Small intestine (tissue), 7 donors: ENCODE measurements around the gene PAPPA. TPM values are rescaled to one million over a fixed set of nuclear protein-coding genes. Genes with fewer than 3 reads are reported as not detected.

Source experiments
- DNase-seq, 2 donors: peaks; one replicate each; pipeline versions ENCODE4 v3.0.0 to v3.0.0-alpha.2; 2013
- FAIRE-seq: peaks from 2 replicates; lab custom pipeline; 2012; peaks lifted over from hg19 to GRCh38; lab: Jason Lieb, UNC
- H3K27ac ChIP-seq, 3 donors: one replicate each; pipeline ENCODE4 v1.5.1; 2013; ENCODE audit warnings: low read length in 2 of 3, mild to moderate bottlenecking in 2 of 3, control low read depth in 1 of 3, inconsistent platforms in 1 of 3, low read depth in 1 of 3, moderate library complexity in 1 of 3
- H3K27me3 ChIP-seq, 3 donors: one replicate each; pipeline ENCODE4 v1.6.1; 2013; ENCODE audit warnings: low read length in 3 of 3, inconsistent platforms in 1 of 3; ENCODE audit not compliant: control insufficient read depth in 3 of 3, insufficient read depth in 3 of 3
- H3K36me3 ChIP-seq, 3 donors: one replicate each; pipeline ENCODE4 v1.6.1; 2013; ENCODE audit warnings: low read length in 3 of 3, inconsistent platforms in 1 of 3, low read depth in 1 of 3, mild to moderate bottlenecking in 1 of 3, moderate library complexity in 1 of 3; ENCODE audit not compliant: control insufficient read depth in 3 of 3, insufficient read depth in 2 of 3
- H3K4me1 ChIP-seq, 3 donors: one replicate each; pipeline ENCODE4 v1.6.1; 2013; ENCODE audit warnings: low read length in 2 of 3, inconsistent platforms in 1 of 3, low read depth in 1 of 3, mild to moderate bottlenecking in 1 of 3, moderate library complexity in 1 of 3; ENCODE audit not compliant: control insufficient read depth in 3 of 3, insufficient read depth in 2 of 3
- H3K4me3 ChIP-seq, 3 donors: one replicate each; pipeline ENCODE4 v1.5.1; 2013; ENCODE audit warnings: low read length in 3 of 3, control low read depth in 1 of 3, inconsistent platforms in 1 of 3, low read depth in 1 of 3, mild to moderate bottlenecking in 1 of 3, moderate library complexity in 1 of 3
- H3K9me3 ChIP-seq, 2 donors: one replicate each; pipeline ENCODE4 v1.6.1; 2013; ENCODE audit warnings: low read depth in 1 of 2, low read length in 1 of 2; ENCODE audit not compliant: control insufficient read depth in 2 of 2, insufficient read depth in 1 of 2
- WGBS, 3 donors: extraction: QIAGEN DNeasy Blood & Tissue Kit; methylation state at CpG; one replicate each; pipeline ENCODE4 v1.1.7; 2013; 5-methylcytosine and 5-hydroxymethylcytosine counted together
- polyA plus RNA-seq, 4 donors: library from polyadenylated mRNA; stranded (reverse) in 3 of 4; unstranded in 1 of 4; fragments of 200-250 nt in 3 of 4; fragments of 120-200 nt in 1 of 4; gene quantifications; one replicate each; pipeline versions ENCODE4 v1.2.1 to v1.2.3, GENCODE V29; 2013
- donor health status: healthy with polysubstance abuse.
- donor health status: control.
- donor health status: control.
- donor health status: Bipolar disorder and iron deficiency.
- donor health status: healthy.

The PAPPA gene
- polyA plus RNA-seq, 4 donors = 0.27 to 1.2 (median 0.88) TPM; not detected in 1

DNA sequence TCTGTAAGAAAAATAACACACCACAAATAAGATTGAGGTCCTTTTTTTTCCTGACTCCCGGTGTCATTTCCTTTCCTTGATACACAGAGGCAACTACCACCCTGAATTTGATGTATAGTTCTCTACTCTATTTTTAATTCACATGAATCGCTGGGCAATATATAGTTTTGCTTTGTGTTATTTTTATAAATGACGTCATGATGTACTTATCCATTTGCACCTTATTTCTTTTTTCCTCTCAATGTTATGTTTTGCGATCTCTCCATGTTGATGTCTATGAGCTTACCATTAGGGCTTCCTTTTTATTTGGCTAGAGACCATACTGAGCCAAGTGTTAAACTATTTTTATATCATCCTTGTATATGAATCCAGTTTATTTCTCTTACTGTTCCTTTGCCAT, 175.9 kb downstream of the PAPPA start:
- WGBS, 3 donors = 83 to 90% (median 87%) methylated on average over 4 of the region's 4 CpGs
- Histone ChIP-seq H3K4me3 (no peak overlapping the region), H3K27me3 (peaks cover 0 to 5% (median 0%) of the 10 kb centered on the region in 3 donors), H3K27ac (no peak overlapping the region), H3K9me3 (no peaks in the 10 kb centered on the region), H3K36me3 (no peaks in the 10 kb centered on the region), H3K4me1 (no peaks in the 10 kb centered on the region)
- no peak for FAIRE-seq
- no peak for DNase-seq

DNA sequence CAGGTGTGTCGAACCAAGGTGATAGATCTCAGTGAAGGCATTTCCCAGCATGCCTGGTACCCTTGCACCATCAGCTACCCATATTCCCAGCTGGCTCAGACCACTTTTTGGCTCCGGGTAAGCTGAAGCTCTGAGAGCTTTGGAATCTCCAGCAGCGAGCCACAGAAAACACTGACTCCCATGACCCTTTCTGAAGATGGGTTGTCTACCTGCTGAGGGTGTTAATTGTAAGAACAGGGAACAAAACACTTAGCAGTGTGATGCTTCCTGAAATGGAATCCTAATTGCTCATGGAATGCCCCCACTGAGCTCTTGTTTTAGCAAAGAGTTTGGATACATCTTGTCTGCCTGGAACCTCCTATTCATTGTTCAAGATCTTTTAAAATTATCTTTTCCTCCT, 177.7 kb downstream of the PAPPA start:
- peaks cover 0 to 8% (median 0%) of the 10 kb centered on the region in 3 donors for H3K27me3 ChIP-seq
- no peak overlapping the region for H3K4me3 ChIP-seq
- H3K27ac ChIP-seq = no peak overlapping the region
- no peak for FAIRE-seq
- no peaks in the 10 kb centered on the region for H3K36me3 ChIP-seq
- H3K4me1 ChIP-seq = no peaks in the 10 kb centered on the region
- no peaks in the 10 kb centered on the region for H3K9me3 ChIP-seq
- no peak for DNase-seq
- WGBS, 3 donors = 43 to 66% (median 43%) methylated on average over 3 of the region's 3 CpGs

DNA sequence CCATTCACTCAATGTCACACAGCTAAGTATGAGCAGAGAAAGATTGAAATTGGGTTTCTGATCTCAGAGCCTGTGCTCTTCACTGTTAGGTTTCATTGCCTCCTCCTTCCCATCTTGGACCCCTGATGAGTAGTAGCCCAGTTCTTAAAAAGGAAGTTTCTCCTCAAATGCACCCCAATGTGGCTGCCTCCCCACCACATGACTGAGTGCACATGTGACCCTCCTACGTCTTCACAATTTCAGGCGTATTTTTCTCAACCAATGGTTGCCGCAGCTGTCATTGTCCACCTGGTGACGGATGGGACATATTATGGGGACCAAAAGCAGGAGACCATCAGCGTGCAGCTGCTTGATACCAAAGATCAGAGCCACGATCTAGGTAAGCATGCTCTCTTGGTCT, 178.5 kb downstream of the PAPPA start:
- no peak for DNase-seq
- Histone ChIP-seq H3K27ac (no peak overlapping the region), H3K36me3 (no peaks in the 10 kb centered on the region), H3K9me3 (no peaks in the 10 kb centered on the region), H3K27me3 (peaks cover 0 to 8% (median 0%) of the 10 kb centered on the region in 3 donors), H3K4me3 (no peak overlapping the region), H3K4me1 (no peaks in the 10 kb centered on the region)
- no peak for FAIRE-seq
- 75 to 92% (median 85%) methylated on average over 6 of the region's 6 CpGs for WGBS, 3 donors

DNA sequence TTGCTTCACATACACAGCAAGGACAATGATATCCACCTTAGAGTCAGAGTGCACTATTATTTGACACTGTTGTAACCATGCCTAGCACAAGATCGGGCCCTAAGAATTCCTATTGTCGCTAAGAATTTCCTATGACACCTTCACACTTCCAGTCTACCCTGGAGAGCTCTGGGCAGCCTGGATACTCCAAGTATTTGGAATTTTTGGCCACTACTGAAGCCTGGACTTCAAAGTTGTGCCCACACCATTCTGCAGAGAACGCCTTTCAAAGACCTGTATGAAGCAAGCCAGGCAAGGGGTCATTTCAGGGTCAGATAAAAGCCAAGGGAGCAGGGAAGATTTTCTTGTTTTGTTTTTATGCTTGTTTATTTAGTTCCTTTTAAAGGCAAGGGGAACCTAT, 179.7 kb downstream of the PAPPA start:
- FAIRE-seq = no peak
- peaks cover 0 to 8% (median 0%) of the 10 kb centered on the region in 3 donors for H3K27me3 ChIP-seq
- 76 to 81% (median 80%) methylated on average over 3 of the region's 3 CpGs for WGBS, 3 donors

DNA sequence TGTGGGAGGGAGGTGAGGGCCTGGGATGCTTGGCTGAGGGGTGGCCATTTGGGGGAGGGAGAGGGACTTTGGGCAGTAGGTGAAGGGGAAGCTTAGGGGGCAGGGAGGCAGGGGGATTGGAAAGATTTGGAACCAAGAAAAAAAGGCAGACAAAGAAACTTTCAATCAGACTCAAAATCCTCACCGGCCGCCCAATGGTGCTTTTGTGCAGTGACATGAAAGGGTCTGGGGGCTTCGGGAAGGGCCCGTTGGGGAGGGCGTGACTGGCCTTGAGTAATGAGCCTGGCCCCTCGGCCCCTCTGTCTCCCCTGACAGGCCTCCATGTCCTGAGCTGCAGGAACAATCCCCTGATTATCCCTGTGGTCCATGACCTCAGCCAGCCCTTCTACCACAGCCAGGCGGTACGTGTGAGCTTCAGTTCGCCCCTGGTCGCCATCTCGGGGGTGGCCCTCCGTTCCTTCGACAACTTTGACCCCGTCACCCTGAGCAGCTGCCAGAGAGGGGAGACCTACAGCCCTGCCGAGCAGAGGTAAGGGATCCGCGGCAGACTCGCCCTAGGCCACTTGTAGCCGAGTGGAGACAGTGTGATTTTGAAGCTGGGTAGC, 181.1 kb downstream of the PAPPA start:
- Histone ChIP-seq H3K4me1 (no peaks in the 10 kb centered on the region), H3K9me3 (no peaks in the 10 kb centered on the region), H3K4me3 (no peak overlapping the region), H3K27me3 (peaks cover 0 to 8% (median 0%) of the 10 kb centered on the region in 3 donors), H3K36me3 (no peaks in the 10 kb centered on the region), H3K27ac (no peak overlapping the region)
- FAIRE-seq (no peak), DNase-seq (no peak)
- 60 to 63% (median 62%) methylated on average over 18 to 19 of the region's 19 CpGs for WGBS, 3 donors

More for the DNA sequence above, 179.7 kb downstream of the PAPPA start:
- no peak for DNase-seq
- Histone ChIP-seq H3K4me1 (no peaks in the 10 kb centered on the region), H3K36me3 (no peaks in the 10 kb centered on the region), H3K27ac (no peak overlapping the region), H3K4me3 (no peak overlapping the region), H3K9me3 (no peaks in the 10 kb centered on the region)

DNA sequence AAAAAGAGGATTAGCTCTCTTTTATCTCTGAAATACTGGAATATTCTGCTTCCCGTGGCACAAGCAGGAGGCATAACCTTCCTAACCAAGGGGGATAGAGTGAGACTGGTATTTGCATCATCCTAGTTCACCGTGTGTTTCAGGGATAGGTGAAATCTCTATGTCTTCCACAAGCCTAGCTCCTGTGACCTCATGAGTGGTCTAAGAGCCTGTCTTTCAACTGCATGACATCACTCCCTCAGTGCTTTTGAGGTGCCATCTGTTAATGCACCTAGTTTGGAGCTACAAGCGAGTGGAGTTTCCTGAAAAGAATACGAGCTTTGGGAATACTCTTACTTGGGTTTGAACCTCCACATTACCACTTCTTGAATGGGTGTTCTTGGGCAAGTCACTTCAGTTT, 181.8 kb downstream of the PAPPA start:
- Histone ChIP-seq H3K4me1 (no peaks in the 10 kb centered on the region), H3K36me3 (no peaks in the 10 kb centered on the region), H3K27ac (no peak overlapping the region), H3K4me3 (no peak overlapping the region), H3K27me3 (peaks cover 0 to 8% (median 0%) of the 10 kb centered on the region in 3 donors), H3K9me3 (no peaks in the 10 kb centered on the region)
- DNase-seq (no peak), FAIRE-seq (no peak)
- 74 to 80% (median 75%) methylated on average over 4 of the region's 4 CpGs for WGBS, 3 donors

DNA sequence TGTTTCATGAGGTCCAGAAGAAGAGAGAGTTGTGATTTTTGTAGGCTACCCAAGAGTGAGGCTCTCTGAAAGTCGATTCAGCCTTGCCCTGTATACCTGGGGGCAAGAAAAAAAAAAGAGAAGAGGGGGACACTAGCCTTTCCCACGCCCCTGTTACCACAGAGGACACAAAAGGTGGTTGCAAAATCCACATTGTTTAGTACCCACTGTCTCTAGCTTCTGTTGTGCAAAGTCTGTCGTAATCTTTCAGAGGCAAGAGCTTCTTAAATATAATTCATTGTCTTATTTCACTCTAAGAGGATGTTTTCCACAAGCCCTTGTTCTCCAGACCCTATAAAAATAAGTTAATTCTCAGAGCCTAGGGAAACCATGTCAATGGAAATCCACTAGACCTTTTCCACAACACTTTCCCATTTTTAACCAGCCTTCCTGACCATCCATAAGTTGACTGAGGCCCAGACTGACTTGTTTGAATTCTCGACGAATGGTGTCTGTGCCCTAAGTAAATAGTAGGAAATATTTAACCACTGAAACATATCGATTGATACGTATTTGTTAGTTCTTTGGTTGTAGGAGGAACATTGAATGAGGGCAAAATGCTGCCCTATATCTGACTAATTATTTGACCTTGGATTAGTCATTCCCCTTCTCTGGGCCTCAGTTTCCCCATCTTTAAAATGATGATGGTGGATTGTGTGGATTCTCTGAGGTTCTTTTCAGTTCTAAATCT, 182.7 kb downstream of the PAPPA start:
- Histone ChIP-seq H3K9me3 (no peaks in the 10 kb centered on the region), H3K4me3 (no peak overlapping the region), H3K4me1 (no peaks in the 10 kb centered on the region), H3K36me3 (no peaks in the 10 kb centered on the region), H3K27me3 (peaks cover 0 to 8% (median 0%) of the 10 kb centered on the region in 3 donors), H3K27ac (no peak overlapping the region)
- DNase-seq = no peak
- no peak for FAIRE-seq
- 34 to 64% (median 41%) methylated on average over 7 of the region's 7 CpGs for WGBS, 3 donors

DNA sequence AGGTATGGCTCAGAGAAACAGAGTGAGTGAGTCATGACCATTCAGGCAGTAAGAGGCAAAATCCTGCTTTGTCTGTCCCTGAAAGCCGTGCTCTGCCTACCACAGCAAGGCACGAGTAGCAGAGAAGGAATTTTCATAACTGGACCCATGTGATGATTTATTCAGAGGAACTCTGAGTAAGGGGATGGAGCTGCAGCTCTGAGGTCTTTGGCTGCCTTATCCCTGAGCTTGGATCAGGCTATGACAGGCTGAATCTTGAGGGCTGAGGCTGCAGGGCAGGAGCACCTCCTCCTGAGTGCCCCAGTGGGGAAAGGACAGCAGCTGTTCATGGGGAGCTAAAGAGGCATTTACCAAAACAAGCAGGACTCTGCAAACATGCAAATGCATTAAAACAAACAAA, 183.4 kb downstream of the PAPPA start:
- peaks cover 0 to 8% (median 0%) of the 10 kb centered on the region in 3 donors for H3K27me3 ChIP-seq
- no peak for FAIRE-seq
- no peak for DNase-seq
- no peaks in the 10 kb centered on the region for H3K36me3 ChIP-seq
- WGBS, 3 donors = 8 to 26% (median 24%) methylated on average over 2 of the region's 2 CpGs
- no peak overlapping the region for H3K27ac ChIP-seq
- H3K4me3 ChIP-seq = no peak overlapping the region
- H3K9me3 ChIP-seq = no peaks in the 10 kb centered on the region
- H3K4me1 ChIP-seq = no peaks in the 10 kb centered on the region
